HUES64 (cell line): ENCODE measurements around the gene CHD1.

Source experiments
- H3K27ac ChIP-seq: 2 replicates; pipeline ENCODE4 v1.7.0; 2013; ENCODE audit warnings: low read depth, low read length, inconsistent platforms
- H3K27me3 ChIP-seq: 2 replicates; pipeline ENCODE4 v1.6.1; 2013; ENCODE audit warnings: mild to moderate bottlenecking, low read length; ENCODE audit not compliant: insufficient read depth
- H3K36me3 ChIP-seq: 2 replicates; pipeline ENCODE4 v1.6.1; 2013; ENCODE audit warnings: mild to moderate bottlenecking, low read length; ENCODE audit not compliant: insufficient read depth
- H3K4me1 ChIP-seq: 2 replicates; pipeline ENCODE4 v1.6.1; 2013; ENCODE audit warnings: mild to moderate bottlenecking, low read length, moderate library complexity; ENCODE audit not compliant: insufficient read depth
- H3K4me3 ChIP-seq: 2 replicates; pipeline ENCODE4 v1.5.1; 2013; ENCODE audit warnings: mild to moderate bottlenecking, low read length, moderate library complexity
- H3K9ac ChIP-seq: 2 replicates; pipeline ENCODE4 v1.6.1; 2013; ENCODE audit warnings: mild to moderate bottlenecking, low read depth, low read length
- H3K9me3 ChIP-seq: 2 replicates; pipeline ENCODE4 v1.6.1; 2013; ENCODE audit warnings: low read depth, low read length; ENCODE audit not compliant: insufficient read depth
- WGBS: fragments of 150-250, 120-280 bp; methylation state at CpG from one replicate; pipeline ENCODE4 v1.1.7; 2013; ENCODE audit warnings: missing lambda C conversion rate; 5-methylcytosine and 5-hydroxymethylcytosine counted together

Gene CHD1

DNA sequence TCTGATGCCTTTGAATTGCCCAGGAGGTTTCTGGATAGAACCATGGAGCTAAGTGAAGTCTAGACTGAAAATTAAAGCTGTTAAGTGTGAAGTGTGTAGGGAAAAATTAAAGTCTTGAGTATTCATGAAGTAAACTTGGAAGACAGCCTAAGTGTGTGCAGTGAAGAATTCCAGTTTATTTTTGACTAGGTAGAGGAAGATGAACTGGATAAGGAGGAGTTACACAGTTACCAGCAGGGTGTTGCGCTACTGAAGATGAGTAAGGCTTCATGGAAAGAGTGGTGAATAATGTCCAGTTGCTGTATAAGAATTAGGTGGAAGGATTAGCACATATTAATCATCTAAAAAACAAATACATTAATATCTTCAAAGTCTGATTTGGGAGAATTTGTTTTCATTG lies 5.7 kb upstream of the CHD1 start:
- no peaks in the 10 kb centered on the region for H3K9me3 ChIP-seq
- H3K27ac ChIP-seq: no peak overlapping the region
- H3K4me1 ChIP-seq: peaks cover 31% of the 10 kb centered on the region
- H3K36me3 ChIP-seq: no peaks in the 10 kb centered on the region
- 96% methylated on average over 1 of the region's 1 CpG for WGBS
- H3K9ac ChIP-seq: no peak overlapping the region
- H3K4me3 ChIP-seq: no peak overlapping the region
- no peaks in the 10 kb centered on the region for H3K27me3 ChIP-seq

GRCh38 chr5:98933445-98934072 lies 4.8 kb upstream of the CHD1 start:
- Histone ChIP-seq H3K9ac (no peak overlapping the region), H3K36me3 (no peaks in the 10 kb centered on the region), H3K4me1 (peaks cover 25% of the 10 kb centered on the region), H3K4me3 (no peak overlapping the region), H3K9me3 (no peaks in the 10 kb centered on the region), H3K27me3 (no peaks in the 10 kb centered on the region), H3K27ac (no peak overlapping the region)
- 90% methylated on average over 5 of the region's 5 CpGs for WGBS

DNA sequence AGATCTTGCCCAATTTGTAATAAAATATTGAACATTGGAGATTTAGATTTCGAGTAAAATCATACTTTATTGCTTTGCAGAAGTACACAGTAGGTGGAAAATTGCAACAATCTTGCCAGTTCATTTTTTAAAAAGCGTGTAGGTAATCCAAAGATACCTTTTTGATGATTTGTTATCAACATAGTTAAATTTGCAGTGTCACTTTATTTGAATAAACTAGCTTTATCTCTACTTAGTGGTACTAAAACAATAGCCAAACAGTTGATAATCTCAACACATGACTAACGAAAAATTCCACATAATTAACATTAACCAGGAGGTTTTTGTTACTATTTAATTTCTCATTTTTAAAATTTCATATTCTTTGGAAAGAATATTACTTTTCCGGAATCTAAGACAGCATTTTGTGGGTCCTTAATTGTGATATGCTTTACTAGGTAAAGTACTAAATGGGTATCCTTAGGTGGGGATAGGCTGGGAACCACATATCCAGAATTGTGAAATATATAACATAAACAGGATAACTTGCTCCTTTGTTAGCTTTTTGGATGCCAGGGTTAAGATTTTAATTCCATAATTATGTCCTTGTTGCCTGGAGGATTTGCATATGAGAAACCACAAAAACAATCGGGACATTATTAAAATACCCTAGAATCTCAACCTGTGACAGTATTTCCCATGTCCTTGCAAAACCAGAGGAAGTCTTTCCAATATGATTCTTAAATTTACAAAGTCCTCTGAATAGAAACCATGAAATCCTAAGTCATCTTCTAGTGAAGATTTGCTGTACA lies 2.4 kb upstream of the CHD1 start:
- no peaks in the 10 kb centered on the region for H3K9me3 ChIP-seq
- no peaks in the 10 kb centered on the region for H3K27me3 ChIP-seq
- no peak overlapping the region for H3K27ac ChIP-seq
- WGBS: 100% methylated on average over 4 of the region's 5 CpGs
- H3K9ac ChIP-seq: no peak overlapping the region
- peaks cover 8% of the 10 kb centered on the region for H3K4me1 ChIP-seq
- H3K4me3 ChIP-seq: no peak overlapping the region
- H3K36me3 ChIP-seq: peaks cover 2% of the 10 kb centered on the region

DNA sequence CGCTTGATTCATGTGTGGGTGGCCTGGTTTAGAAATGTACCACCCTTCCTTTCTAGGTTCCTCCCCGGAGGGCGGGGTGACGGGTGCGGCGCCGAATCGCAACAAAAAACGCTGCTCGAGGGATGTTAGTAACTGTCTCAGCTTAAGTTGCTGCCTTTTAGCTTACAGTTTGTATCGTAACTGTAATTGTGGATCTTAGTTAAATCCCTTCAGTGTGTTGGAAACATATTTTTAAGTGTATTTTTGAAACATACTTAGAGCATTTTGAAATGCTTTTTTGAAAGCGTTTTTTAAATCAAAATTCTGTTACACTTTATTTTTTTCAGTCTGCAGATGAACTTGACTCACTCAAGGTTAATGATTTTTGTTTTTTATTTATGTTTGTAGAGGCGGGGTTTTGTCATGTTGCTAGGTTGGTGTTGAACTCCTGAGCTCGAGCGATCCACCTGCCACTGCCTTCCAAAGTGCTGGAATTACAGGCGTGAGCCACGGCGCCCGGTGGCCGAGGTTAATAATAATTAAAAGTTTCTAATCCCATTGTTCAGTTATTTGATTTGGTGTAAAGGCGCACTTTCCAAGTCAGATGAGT lies 997 bp upstream of the CHD1 start:
- no peaks in the 10 kb centered on the region for H3K9me3 ChIP-seq
- peak overlapping the region; percentile 81 for H3K9ac ChIP-seq
- peak overlapping the region; percentile 99 for H3K4me3 ChIP-seq
- H3K36me3 ChIP-seq: peaks cover 16% of the 10 kb centered on the region
- peak overlapping the region; percentile 98; the same call in 1 of the 2 replicates for H3K27ac ChIP-seq
- WGBS: 18% methylated on average over 21 of the region's 21 CpGs
- peaks cover 13% of the 10 kb centered on the region for H3K4me1 ChIP-seq
- no peaks in the 10 kb centered on the region for H3K27me3 ChIP-seq

- H3K27me3 ChIP-seq: no peaks in the 10 kb centered on the region
- H3K9ac ChIP-seq: peak overlapping the region; percentile 84
- peak overlapping the region; percentile 98 for H3K27ac ChIP-seq
- H3K4me3 ChIP-seq: peak overlapping the region; percentile 99
- peaks cover 13% of the 10 kb centered on the region for H3K4me1 ChIP-seq
- no peaks in the 10 kb centered on the region for H3K9me3 ChIP-seq
- WGBS: under 1% methylated on average over 106 of the region's 106 CpGs
- peaks cover 32% of the 10 kb centered on the region for H3K36me3 ChIP-seq
Observed at GRCh38 chr5:98927989-98928872, 576 bp downstream of the CHD1 start.

DNA sequence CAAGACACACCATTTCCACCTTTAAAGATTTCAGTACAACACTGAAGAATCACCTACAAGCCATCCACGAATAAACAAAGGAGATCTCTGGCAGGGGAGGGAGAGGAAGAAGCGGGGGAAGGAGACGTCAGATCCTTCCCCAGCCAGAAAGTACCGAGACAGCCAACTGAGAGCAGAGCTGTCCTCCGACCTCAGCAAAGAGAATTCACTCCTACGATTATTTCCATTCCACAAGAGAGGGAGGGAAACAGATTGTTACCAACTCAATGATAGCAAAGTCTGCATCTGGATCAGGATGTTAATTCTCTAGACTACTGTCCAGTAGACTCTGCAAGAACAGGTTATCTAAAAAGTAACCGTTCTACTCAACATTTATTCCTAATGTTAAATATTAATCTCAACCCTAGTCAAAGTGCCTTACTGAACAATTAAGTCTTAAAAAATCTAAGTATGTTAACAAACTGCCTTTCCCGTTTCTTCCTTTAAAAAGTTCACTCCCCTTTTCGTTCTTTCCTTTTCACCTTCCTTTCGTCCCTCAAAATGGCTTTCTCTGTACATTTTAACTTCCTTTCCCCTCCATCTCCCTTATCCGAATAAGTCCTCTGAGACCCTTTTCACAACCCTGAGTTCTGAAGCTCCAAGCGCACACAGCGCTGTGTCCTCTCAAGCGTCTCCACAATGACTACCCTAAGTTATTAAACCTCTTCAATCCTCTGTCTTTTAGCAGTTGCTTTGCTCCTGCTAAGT lies 1.4 kb downstream of the CHD1 start:
- 0% methylated on average over 12 of the region's 14 CpGs for WGBS
- H3K9me3 ChIP-seq: no peaks in the 10 kb centered on the region
- H3K4me3 ChIP-seq: peak overlapping the region; percentile 99
- no peak overlapping the region for H3K27ac ChIP-seq
- H3K9ac ChIP-seq: peak overlapping the region; percentile 58
- peaks cover 40% of the 10 kb centered on the region for H3K36me3 ChIP-seq
- no peaks in the 10 kb centered on the region for H3K27me3 ChIP-seq
- H3K4me1 ChIP-seq: peaks cover 13% of the 10 kb centered on the region

DNA sequence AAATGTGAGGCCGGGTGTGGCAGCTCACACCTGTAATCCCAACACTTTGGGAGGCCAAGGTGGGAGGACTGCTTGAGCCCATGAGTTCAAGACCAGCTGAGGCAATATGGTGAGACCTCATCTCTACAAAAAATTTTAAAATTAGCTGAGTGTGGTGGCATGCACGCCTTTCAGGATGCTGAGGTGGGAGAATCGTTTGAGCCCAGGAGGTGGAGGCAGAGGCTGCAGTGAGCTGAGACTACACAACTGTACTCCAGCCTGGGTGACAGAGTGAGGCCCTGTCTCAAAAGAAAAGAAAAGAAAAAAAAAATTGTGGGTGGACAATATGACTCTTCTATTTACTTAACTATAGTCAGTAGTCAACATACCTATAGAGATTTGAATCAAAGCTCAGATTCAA lies 4.8 kb downstream of the CHD1 start:
- Histone ChIP-seq H3K27me3 (no peaks in the 10 kb centered on the region), H3K4me3 (no peak overlapping the region), H3K27ac (no peak overlapping the region), H3K36me3 (peaks cover 72% of the 10 kb centered on the region), H3K9me3 (no peaks in the 10 kb centered on the region), H3K4me1 (peaks cover 8% of the 10 kb centered on the region), H3K9ac (no peak overlapping the region)
- 91% methylated on average over 3 of the region's 3 CpGs for WGBS

GRCh38 chr5:98921947-98922505 lies 6.8 kb downstream of the CHD1 start:
- Histone ChIP-seq H3K9me3 (no peaks in the 10 kb centered on the region), H3K9ac (no peak overlapping the region), H3K4me3 (no peak overlapping the region), H3K4me1 (peaks cover 8% of the 10 kb centered on the region), H3K27ac (no peak overlapping the region), H3K27me3 (no peaks in the 10 kb centered on the region), H3K36me3 (peaks cover 89% of the 10 kb centered on the region)
- WGBS: 91% methylated on average over 4 of the region's 4 CpGs

GRCh38 chr5:98917433-98917832 lies 11.4 kb downstream of the CHD1 start:
- 89% methylated on average over 2 of the region's 2 CpGs for WGBS
- no peak overlapping the region for H3K27ac ChIP-seq

DNA sequence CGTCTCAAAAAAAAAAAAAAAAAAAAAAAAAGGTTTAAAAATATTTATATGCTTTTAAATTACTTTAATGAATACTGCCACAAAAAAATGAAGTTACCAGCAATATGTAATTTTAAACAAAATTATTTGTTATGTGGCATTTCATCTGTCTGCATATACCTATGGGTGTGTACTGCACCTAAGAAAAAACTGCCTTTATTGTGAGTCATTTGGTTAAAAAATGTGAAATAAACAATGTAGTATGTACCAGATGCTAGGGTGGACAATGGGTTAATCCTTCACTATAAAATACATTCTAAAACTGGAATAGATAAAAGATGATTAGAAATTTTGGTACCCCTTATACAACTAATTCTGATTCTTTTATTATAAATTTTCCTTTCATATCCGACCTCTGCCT lies 12.3 kb downstream of the CHD1 start:
- no CpG with 5 or more reads among the region's 2 CpGs for WGBS
- Histone ChIP-seq H3K4me3 (no peak overlapping the region), H3K36me3 (peaks cover 76% of the 10 kb centered on the region), H3K27me3 (no peaks in the 10 kb centered on the region), H3K4me1 (peaks cover 5% of the 10 kb centered on the region; the same call in 1 of the 2 replicates), H3K27ac (no peak overlapping the region), H3K9me3 (no peaks in the 10 kb centered on the region), H3K9ac (no peak overlapping the region)

More at GRCh38 chr5:98917433-98917832, 11.4 kb downstream of the CHD1 start:
- Histone ChIP-seq H3K27me3 (no peaks in the 10 kb centered on the region), H3K4me1 (no peaks in the 10 kb centered on the region), H3K9me3 (no peaks in the 10 kb centered on the region), H3K4me3 (no peak overlapping the region), H3K36me3 (peaks cover 75% of the 10 kb centered on the region), H3K9ac (no peak overlapping the region)
